Hematopoietic multipotent progenitor cell treated with erythropoietin and hydrocortisone succinate and interleukin-3 and kit ligand, for 17 days (in vitro differentiated cells): ENCODE data around the gene FBXW5.

Experiments
- DNase-seq: peaks from one replicate; pipeline ENCODE4 v3.0.0-alpha.2; 2015; ENCODE audit warnings: low spot score

Gene FBXW5

DNA sequence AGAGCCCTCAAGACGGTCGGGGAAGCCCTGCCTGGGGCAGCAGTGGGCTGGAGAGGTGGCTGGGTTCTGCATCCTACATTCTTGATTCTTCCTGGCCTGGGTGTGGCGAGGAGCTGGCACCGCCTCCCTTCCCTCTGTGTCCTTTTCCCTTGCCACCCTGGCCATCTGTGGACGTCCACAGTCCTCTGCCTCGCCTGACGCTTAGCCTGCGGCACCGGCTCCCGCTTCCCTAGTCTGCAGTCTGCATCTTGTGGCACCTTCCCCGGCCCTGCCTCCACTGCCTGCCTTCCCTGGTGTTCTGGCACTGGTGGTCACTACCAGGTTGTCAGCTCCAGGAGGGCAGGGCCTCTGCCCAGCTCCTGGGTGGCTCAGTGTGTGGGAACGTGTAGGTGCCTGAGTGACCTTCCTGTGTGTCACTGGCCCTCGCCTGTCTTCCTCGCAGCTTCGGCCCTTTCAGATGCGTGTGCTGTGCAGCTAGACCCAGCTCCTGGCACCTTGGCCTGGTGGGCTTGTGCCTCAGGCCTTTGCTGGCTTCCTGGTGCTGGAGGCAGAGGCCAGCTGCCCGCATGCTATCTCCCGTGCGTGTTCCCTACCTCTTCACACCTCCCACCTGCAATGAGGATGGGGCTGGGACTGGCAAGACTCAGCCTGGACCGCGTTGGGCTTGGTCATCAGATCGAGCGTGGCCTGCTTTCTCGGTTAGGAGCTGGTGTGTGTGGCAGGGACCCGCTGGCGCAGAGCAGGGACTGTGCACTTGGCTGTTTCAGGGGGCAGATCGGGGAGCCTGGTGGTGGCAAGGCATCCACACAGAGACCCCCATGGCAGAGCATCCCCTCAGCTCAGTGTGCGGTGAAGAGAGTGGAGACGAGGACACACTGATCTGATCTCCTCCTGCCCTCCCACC lies 37.3 kb downstream of the FBXW5 start:
- no peak for DNase-seq

DNA sequence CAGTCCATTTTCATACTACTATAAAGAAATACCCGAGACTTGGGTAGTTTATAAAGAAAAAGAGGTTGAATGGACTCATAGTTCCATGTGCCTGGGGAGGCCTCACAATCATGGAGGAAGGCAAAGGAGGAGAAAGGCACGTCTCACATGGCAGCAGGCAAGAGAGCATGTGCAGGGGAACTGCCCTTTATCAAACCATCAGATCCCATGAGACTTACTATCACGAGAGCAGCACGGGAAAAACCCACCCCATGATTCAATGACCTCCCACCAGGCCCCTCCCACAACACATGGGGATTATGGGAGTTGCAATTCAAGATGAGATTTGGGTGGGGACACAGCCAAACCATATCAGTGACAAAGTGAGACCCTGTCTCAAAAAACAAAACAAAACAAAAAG lies 38.3 kb downstream of the FBXW5 start:
- DNase-seq: no peak

DNA sequence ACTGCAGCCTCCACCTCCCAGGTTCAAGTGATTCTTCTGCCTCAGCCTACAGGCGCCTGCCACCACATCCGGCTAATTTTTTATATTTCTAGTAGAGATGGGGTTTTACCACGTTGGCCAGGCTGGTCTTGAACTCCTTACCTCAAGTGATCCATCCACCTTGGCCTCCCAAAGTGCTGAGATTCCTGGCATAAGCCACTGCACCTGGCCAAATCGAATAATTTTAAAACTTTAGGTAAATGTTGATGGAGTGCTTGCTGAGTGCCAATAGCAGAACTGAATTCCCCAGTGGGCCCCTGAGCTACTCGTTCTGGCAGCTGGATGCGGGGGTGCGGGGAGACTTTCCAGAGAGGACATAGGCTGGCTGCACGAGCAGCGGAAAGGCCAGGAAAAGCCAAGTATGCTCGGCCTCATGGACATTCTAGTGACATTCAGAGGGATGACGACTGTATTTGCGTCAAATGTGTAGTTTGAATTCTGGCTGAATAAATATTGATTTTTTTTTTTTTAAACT lies 41.4 kb downstream of the FBXW5 start:
- no peak for DNase-seq

DNA sequence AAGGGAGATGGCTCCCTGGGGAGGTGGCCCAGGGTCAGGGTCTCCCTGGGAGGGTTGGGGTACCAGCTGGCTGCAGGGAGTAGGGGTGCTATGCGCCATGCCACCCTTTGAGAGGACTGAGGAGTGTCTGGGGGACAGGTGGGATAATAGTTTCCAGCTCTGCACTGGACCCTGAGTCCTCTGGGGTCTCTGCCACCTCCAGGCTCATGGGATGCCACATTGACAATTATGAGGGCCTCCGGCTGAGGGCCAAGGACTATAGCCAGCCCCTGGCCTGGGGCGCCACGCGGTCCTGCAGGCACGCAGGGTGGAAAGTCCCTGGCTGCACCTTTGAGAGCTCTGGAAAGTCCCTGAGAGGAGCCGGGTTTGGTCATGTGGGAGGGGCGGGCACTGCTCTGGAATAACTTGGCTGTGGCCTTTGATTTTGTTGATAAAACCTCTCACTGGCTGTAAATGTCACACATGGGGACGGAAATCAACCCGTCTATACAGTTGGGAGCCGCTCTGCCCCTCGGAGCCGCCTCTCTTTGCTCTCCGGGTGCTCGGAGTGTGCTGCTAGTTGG lies 42.2 kb downstream of the FBXW5 start:
- DNase-seq: no peak

DNA sequence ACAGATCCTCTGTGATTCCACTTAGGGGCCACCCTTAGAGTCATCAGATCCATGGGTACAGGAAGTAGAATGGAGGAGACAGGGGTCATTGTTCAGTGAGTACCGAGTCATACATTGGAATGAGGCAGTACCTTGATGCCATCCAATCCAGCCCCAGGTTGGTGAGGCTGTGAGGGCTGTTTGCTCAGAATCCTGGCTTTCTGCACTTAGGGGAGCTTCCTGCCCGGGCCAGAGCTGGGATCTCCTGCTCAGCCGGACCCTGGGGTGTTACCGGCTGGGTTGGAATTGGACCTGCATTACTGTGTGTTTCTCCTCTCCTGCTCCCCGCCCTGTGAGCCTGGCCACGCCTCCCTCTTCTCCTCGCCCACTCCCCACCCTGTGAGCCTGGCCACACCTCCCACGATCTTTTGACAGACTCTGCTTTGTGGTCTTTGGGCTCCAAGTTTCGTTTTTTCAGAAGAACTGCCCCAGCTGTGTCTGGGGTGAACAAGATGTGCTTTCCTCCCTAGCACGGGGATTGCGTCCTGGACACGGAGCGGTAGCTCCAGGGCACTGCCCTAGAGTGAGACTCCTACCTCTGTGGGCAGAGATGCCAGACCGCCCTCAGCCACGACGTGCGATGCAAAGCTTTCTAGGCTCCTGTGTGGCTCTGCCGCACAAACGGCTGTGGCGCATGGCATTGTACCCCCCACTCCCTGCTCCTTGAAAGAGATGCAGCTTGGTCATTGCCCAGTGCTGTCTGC lies 42.9 kb downstream of the FBXW5 start:
- DNase-seq: no peak

DNA sequence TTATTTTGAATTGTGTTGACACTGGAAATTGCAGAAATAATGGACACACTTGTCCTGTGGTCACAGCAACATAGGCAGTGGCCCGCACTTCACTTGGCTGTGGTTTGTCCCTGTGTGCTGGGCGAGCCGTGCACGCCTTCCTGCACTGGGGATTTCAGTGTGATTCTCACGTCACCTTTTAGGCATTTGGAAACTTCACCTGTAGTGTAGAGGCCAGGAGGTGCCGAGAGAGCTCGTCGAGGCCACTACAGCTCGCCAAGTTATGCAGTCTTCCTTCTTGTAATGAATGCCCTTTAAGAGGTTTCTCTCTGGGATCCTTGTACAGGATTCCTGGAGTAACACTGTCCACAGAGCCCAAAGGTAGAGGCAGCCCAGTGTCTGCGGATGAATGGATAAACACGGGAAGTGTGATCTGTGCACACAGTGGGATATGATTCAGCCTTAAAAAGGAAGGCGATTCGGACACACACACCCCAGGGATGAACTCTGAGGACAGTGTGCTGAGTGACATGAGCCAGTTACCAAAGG lies 43.5 kb downstream of the FBXW5 start:
- DNase-seq: no peak

DNA sequence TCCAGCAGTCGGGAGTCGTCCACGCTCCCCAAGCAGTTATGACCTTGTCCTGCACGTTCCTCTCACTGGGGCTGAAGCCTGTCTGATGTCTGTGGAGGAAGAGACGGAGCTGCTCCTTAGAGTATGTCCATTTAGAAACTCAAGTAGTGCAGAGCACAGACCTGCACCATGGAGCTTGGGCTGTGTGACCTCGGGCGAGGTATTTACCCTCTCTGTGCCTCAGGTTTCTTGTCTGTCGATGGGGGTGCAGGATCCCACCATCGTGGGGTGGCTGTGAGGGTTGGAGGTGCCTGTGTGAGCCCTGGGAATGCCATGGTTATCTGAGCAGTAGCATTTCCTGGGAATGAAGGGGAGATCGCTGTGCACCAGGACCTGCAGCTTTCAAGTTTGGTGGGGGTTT lies 44.0 kb downstream of the FBXW5 start:
- no peak for DNase-seq

DNA sequence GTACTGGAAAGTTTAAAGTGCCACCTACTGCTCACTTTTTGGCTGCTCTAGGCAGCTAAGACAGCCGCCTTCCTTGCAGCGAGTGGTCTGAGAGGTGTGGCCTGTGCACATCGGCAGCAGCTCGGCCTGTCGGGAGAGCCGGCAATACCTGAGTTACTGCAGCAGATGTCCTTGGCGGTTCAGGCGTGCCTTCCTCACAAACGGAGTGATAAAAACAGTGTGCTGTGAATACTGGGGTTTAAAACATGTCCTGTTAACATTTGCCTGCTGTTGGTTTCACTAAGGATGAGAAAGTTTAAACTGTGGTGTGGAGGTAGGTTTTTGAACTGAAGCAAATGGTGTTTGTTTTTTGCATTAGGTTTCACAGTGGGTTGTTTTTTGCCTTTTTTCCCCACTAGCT lies 45.3 kb downstream of the FBXW5 start:
- DNase-seq: no peak

DNA sequence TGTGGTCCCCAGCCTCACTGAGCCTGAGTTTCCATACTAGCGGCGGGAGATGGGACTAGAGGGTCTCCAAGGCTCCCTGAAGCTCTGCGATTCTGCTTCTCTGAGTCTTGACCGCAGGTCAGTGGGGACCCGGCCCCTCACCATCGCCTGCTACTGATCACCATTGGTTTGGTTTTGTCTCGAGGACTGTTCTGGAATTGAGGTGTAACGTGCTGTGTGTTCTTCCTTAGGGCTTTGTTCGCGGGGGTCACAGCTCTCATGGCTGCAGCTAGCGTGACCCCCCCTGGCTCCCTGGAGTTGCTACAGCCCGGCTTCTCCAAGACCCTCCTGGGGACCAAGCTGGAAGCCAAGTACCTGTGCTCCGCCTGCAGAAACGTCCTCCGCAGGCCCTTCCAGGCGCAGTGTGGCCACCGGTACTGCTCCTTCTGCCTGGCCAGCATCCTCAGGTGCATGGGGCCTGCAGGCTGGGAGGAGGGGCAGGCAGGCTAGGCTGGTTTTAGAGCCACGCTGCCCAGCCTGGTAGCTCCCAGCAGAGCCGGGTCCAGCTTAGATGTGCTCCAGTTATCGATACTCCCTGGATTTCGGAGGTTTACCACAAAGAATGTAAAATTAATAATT lies 45.9 kb downstream of the FBXW5 start:
- DNase-seq: no peak

DNA sequence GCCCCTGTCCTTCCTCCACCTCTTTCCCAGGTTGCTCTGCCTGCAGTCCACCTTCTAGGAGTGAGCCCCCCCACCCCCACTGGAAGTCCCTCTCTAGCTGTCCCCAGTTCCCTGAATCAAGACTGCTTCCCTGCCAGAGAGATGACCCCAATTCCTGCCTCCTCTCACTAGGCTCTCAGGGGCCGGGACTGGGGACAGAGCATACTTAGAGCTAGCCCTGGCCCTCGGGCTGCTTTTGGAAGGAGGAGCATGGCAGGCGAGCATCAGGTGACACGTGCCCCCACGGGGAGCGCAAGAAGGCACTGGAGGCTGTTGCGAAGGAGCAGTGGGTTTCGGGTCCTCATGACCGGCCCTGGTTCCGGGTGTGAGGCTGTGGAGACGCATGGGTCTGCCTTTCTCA lies 48.5 kb downstream of the FBXW5 start:
- no peak for DNase-seq

DNA sequence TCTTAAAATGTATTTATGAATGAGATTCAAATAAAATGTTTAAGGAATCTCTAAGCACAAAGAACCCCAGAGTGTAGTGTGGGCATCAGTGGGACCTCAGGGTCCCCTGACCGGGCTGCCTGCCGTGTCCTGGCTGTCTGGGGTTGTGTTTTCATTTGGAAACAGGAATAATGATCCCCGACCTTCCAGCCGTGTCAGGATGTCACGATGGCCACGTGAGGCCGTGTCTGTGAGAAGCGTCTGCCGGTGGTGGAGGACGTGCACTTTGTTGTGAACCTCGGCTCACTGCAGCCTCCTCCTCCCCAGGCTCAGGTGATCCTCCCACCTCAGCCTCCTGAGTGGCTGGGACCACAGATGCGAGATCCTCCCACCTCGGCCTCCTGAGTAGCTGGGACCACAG lies 53.9 kb downstream of the FBXW5 start:
- DNase-seq: no peak
